ENCODE measurements around the gene RAC3. TPM values are rescaled to one million over a fixed set of nuclear protein-coding genes. Genes with fewer than 3 reads are reported as not detected.

The RAC3 gene
- polyA plus RNA-seq (ENCODE audit: insufficient read length in 4 of 4): 10 to 100 TPM in 3 of 4 donors, 1 to 10 TPM in 1; 10.0 to 17.7 (median 12.1) TPM

DNA sequence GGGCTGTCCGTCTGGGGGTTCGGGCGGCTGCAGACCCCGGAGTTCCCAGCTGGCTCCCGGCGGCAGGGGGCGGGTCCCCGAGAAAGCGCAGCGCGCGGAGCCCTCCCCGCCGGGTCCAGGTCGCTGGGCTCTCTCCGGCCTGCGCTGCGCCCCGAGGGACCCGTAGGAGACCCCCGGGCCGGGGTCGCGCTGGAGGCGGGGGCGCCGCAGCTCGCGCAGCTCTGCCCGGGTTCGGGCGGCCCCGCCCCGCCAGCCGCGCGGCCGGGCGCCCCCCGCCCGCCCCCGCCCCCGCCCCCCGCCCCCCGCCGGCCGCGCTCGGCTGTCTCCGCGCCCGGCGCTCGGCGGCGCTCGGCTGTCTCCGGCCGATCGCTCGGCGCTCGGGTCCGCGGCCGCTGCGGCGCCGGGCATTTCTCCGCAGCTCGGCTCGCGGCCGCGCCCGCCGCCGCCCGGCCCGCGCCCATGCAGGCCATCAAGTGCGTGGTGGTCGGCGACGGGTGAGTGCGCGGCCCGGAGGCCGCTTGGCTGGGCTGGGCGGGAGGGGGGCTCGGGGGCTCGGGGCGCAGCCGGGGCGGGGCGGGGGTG, at the start of gene RAC3:
Gene RAC3 (plus strand): TSS at position 376 of the 582 bp plus-strand sequence. CDS start 84 bp downstream, at position 460.
- DNase-seq (ENCODE audit: low read depth in 4 of 4, low spot score in 3 of 4): no peak

- no peak for DNase-seq (ENCODE audit: low read depth in 4 of 4, low spot score in 3 of 4)
Measured at GRCh38 chr17:81983011-81983638, 48.4 kb upstream of the RAC3 start.

GRCh38 chr17:81983639-81984373, 47.7 kb upstream of the RAC3 start:
- no peak for DNase-seq (ENCODE audit: low read depth in 4 of 4, low spot score in 3 of 4)

DNA sequence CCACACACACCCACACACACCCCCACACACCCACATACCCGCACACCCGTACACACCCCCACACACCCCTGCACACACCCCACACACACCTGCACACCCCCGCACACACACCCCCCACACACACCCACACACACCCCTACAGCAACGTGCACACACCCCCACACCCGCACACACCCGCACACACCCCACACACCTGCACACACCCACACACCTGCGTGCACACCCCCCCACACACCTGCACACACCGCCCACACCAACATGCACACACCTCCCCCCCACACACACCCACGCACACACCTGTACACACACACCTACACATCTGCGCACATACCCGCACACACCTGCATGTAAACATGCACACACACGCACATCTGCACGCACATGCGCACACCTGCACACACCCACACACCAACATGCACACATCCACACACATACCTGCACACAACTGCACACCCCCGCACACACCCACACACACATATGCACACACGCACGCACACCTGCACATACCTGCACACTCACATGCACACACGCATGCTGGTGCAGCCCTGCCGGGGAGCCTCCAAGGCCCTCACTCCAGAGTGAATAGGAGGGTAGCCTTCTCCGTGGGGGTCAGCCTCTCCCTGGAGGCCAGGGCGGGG, 46.6 kb upstream of the RAC3 start:
- DNase-seq (ENCODE audit: low read depth in 4 of 4, low spot score in 3 of 4): no peak

- no peak for DNase-seq (ENCODE audit: low read depth in 4 of 4, low spot score in 3 of 4)
Measured at GRCh38 chr17:81986606-81987005, 44.9 kb upstream of the RAC3 start.

- no peak for DNase-seq (ENCODE audit: low read depth in 4 of 4, low spot score in 3 of 4)
Measured at GRCh38 chr17:81987161-81987770, 44.2 kb upstream of the RAC3 start.

DNA sequence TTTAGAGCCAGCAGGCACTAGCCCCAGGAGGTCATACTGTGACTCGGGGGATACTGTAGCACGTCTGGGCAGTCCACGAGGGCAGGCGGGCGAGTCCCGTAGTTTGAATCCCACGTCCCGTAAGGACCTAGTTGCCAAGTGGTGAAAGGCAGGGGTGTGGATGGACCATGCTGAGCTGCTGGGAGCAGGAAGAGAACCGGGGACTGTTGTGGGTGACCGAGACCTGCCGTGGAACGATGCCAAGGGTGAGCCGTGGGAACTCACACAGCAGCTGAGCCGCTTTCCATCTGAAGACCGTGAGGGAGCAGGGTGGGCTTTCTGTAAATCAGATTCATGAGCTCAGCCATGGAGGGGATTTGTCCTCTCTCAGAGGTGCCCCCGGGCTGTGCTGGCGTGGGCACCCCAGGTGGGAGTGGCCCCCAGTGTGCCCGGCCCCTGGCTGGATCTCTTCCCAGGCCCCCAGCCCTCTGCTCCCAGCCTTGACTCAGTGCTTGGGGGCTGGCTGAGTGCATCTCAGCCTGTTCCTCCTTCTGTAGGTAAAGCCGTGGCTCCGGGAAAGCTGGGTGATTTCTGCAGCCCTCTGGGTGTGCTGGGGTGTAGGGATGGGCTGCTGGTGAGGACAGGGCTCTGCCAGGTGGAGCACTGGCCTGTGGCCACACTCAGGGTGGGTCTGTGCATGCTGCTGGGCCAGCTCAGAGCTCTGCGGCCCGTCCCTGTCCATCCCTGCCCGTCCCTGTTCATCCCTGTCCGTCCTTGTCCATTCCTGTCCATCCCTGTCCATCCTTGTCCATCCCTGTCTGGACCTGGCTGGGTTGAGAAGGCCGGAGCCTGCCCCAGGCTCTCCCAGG, 40.4 kb upstream of the RAC3 start:
- DNase-seq (ENCODE audit: low read depth in 4 of 4, low spot score in 3 of 4): no peak

- DNase-seq (ENCODE audit: low read depth in 4 of 4, low spot score in 3 of 4): no peak
Measured at GRCh38 chr17:81991684-81992305, 39.7 kb upstream of the RAC3 start.

DNA sequence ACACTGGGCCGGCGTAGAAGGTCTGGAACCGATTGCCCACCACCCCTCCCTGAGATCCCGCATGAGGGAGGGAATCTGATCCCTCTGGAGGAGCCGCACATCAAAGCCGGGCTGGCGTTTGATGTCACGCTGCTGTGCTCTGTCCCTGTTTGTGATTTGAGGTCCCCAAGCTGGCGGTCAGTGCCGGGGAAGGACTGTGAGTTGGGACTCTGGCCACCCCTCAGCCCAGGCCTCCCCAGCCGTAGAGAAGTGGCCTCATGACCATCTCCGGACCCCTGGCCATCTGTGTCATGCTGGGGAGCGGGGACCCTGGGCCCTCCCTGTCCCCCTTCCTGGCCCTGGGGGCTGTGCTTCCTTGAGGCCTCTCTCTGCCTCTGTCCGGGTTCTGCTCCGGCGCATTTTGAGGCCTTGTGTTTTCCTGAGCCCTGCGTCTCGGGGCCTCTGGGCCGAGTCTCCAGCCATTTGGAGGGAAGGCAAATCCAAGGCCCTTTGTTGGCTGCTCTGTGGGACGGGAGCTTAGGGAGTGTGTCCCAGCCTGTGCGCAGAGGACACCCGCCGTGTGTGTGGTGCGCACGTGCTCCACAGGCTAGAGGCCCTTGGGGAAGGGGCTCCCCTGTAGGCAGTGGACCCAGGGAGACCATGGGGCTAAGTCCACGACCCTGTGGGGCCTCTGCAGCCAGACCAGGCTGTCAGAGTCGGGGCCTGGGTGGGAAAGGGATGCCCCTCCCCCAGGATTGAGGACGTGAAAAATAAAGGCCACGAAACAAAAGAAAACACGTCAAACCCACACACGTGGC, 39.0 kb upstream of the RAC3 start:
- DNase-seq (ENCODE audit: low read depth in 4 of 4, low spot score in 3 of 4): no peak

GRCh38 chr17:81993729-81994592, 37.5 kb upstream of the RAC3 start:
- no peak for DNase-seq (ENCODE audit: low read depth in 4 of 4, low spot score in 3 of 4)

GRCh38 chr17:81994593-81995462, 36.6 kb upstream of the RAC3 start:
- DNase-seq (ENCODE audit: low read depth in 4 of 4, low spot score in 3 of 4): no peak

DNA sequence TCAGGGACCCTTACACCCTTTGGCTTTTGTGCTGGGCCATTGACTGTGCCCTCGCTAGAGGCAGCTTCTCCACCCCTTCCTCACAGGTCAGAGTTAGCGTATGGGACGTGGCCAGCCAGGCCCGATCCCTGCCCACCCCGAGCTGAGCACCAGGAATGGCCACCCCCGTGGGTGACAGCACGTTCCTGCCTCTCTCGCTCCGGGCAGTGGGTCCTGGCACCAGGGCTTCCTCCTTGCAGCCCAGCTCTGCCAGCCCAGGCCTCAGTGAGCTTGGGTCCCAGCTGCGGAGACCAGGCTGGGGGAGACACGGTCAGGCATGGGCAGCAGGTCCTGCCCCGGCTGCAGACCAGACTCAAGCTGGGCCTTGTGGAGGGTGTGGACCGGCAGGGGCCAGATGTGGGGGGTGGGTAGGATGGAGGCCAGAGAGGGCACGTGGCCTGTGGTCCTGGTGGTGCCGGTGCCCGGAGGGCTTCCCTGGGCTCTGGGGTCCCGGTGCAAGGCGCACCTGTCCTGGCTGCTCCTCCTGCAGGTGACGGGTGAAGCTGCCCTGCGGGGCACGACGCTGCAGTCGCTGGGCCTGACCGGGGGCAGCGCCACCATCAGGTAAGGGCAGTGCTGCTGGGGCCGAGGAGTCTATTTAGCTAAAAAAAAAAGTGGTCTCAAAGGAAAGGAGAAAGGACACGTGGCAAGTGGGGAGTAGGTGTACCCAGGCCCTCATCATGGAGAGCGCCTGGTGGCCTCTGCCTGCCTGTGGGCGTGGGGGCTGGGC, 35.8 kb upstream of the RAC3 start:
- no peak for DNase-seq (ENCODE audit: low read depth in 4 of 4, low spot score in 3 of 4)

DNA sequence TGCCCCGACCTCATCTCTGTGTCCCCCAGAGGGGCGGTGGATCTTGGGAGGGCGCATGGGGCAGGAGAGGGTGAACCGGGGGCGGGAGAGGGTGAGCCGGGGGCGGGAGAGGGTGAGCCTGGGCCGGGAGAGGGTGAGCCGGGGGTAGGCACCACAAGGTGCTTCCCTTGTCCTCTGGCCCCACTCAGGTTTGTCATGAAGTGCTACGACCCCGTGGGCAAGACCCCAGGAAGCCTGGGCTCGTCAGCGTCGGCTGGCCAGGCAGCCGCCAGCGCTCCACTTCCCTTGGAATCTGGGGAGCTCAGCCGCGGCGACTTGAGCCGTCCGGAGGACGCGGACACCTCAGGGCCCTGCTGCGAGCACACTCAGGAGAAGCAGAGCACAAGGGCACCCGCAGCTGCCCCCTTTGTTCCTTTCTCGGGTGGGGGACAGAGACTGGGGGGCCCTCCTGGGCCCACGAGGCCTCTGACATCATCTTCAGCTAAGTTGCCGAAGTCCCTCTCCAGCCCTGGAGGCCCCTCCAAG, 35.2 kb upstream of the RAC3 start:
- no peak for DNase-seq (ENCODE audit: low read depth in 4 of 4, low spot score in 3 of 4)

DNA sequence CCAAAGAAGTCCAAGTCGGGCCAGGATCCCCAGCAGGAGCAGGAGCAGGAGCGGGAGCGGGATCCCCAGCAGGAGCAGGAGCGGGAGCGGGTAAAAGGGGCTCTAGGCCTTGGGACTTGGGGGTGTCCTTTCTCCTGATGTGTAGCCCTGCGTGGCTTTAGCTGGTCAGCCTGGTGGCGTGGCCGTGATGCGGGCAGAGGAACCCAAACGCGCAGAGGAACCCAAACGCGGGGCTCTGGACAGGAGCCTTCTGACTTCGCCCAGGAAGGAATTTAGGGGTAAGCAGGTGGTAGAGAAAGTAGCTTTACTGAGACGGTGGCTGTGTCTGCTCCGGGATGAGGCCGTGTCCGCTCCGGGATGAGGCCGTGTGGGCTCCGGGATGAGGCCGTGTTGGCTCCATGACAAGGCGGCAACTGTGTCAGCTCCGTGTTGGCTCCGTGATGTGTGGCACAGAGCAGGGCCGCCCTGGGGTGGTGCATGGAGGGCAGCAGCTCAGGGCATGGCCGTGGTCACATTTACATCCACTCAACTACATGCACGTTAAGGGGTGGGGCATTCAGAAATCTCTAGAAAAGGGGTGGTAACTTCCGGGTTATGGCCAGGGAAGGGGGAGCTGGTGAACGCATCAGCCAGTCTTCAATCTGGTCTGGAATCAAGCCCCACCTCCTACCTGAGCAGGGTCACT, 34.6 kb upstream of the RAC3 start:
- DNase-seq (ENCODE audit: low read depth in 4 of 4, low spot score in 3 of 4): no peak

DNA sequence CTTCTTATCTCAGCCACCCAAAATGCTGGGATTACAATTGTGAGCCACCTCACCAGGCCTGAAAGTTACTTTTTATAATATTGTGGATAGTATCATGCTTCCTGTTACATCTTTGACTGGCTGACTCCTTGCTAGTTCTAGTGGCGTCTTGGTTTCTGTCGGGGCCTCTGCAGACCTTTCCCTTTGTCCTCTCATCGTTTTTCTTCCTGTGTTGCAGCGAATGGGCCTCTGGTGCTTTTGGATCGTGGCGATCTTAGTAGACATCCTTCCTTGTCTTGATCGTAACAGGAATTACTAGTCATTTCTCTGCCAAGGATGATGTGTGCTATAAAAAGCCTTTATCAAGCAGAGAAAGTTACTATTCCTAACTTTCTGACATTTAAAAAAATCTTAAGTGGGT, 33.3 kb upstream of the RAC3 start:
- no peak for DNase-seq (ENCODE audit: low read depth in 4 of 4, low spot score in 3 of 4)
